OCI-LY1 (cell line): ENCODE data around the gene UBASH3B.
A peak's percentile ranks its signal among the peaks of the same experiment; 100 is the strongest.

ENCODE experiments used
- CTCF ChIP-seq: fragments of 200-600 bp; sonication (generic), shearing (Covaris generic); IDR thresholded peaks from 2 replicates; pipeline ENCODE4 v1.5.1; 2017; ENCODE audit warnings: mild to moderate bottlenecking, antibody characterized with exemption, low read length, moderate library complexity, mixed read lengths
- EZH2 ChIP-seq: fragments of 200-600 bp; sonication (generic), shearing (Covaris generic); IDR thresholded peaks from 2 replicates; pipeline ENCODE4 v1.8.0; 2017; ENCODE audit warnings: borderline replicate concordance, mixed run types, mild to moderate bottlenecking, antibody characterized with exemption, low read length, moderate library complexity, mixed read lengths

GRCh38 chr11:122814401-122814800 lies 158.9 kb downstream of the UBASH3B start:
- TF ChIP-seq CTCF (peak; percentile 57), EZH2 (no peak)
